ENCODE measurements around the gene PAN3. TPM values are rescaled to one million over a fixed set of nuclear protein-coding genes. Genes with fewer than 3 reads are reported as not detected.

The PAN3 gene
- total and polyA plus RNA-seq, 2 experiments from 2014 or later = 27.4 to 58.2 TPM

GRCh38 chr13:28299916-28300315 is 161.6 kb downstream of the PAN3 start:
- no peak overlapping the region for H2AFZ ChIP-seq
- ATAC-seq (no peak), DNase-seq (ENCODE audit: low spot score) (no peak)
- H3K9me2 ChIP-seq (ENCODE audit: insufficient read depth) = 0 out of 2 replicates have a peak, but pooled peaks cover 5% of the 10 kb centered on the region
- peaks cover 15% of the 10 kb centered on the region for H3K36me3 Mint-ChIP-seq (ENCODE audit: low read depth)
- no peak for TF ChIP-seq ETS1 (IDR thresholded peaks at IDR 0.05)
- TF ChIP-seq EZH2 (IDR thresholded peaks at IDR 0.05; ENCODE audit: low read depth, unreplicated experiment) = no peak
- H3K4me2 ChIP-seq = no peak overlapping the region
- no peaks in the 10 kb centered on the region for H4K20me1 ChIP-seq (replicated peaks; ENCODE audit: insufficient read depth)
- no peaks in the 10 kb centered on the region for H3F3A ChIP-seq (replicated peaks; ENCODE audit: low read depth)
- H3K27me3 ChIP-seq (ENCODE audit: insufficient read depth) = no peaks in the 10 kb centered on the region
- no peak overlapping the region for H3K4me3 ChIP-seq
- no peak overlapping the region for H3K27ac ChIP-seq (ENCODE audit: low read depth)
- H3K4me1 Mint-ChIP-seq = peaks cover 70% of the 10 kb centered on the region
- H3K36me3 ChIP-seq (ENCODE audit: insufficient read depth) = no peaks in the 10 kb centered on the region; the same call in 1 of the 2 replicates
- H3K9me3 Mint-ChIP-seq = no peaks in the 10 kb centered on the region
- no peak overlapping the region for H3K4me3 Mint-ChIP-seq
- H3K27me3 Mint-ChIP-seq (ENCODE audit: insufficient read depth, low read depth, poor library complexity) = peaks cover 20% of the 10 kb centered on the region
- peaks cover 44% of the 10 kb centered on the region for H3K4me1 ChIP-seq (ENCODE audit: insufficient read depth)
- H3K79me2 ChIP-seq (replicated peaks; ENCODE audit: insufficient read depth) = no peaks in the 10 kb centered on the region
- no peak overlapping the region for H3K27ac Mint-ChIP-seq

GRCh38 chr13:28301839-28302238 is 163.5 kb downstream of the PAN3 start:
- H3K4me3 ChIP-seq = no peak overlapping the region
- H3K4me1 ChIP-seq (ENCODE audit: insufficient read depth) = peaks cover 33% of the 10 kb centered on the region
- H3K79me2 ChIP-seq (replicated peaks; ENCODE audit: insufficient read depth) = no peaks in the 10 kb centered on the region
- H2AFZ ChIP-seq = no peak overlapping the region
- Mint-ChIP-seq H3K4me1 (peaks cover 56% of the 10 kb centered on the region), H3K9me3 (no peaks in the 10 kb centered on the region), H3K27me3 (ENCODE audit: insufficient read depth, low read depth, poor library complexity) (peaks cover 12% of the 10 kb centered on the region), H3K27ac (no peak overlapping the region; the same call in 1 of the 2 replicates), H3K4me3 (no peak overlapping the region), H3K36me3 (ENCODE audit: low read depth) (peaks cover 18% of the 10 kb centered on the region)
- H3K4me2 ChIP-seq = no peak overlapping the region
- ATAC-seq (peak; percentile 34), DNase-seq (ENCODE audit: low spot score) (peak; percentile 61)
- H3K9me2 ChIP-seq (ENCODE audit: insufficient read depth) = 0 out of 2 replicates have a peak, but pooled peaks cover 5% of the 10 kb centered on the region
- peak overlapping the region; percentile 72; the same call in 1 of the 2 replicates for H3K27ac ChIP-seq (ENCODE audit: low read depth)
- no peaks in the 10 kb centered on the region for H3F3A ChIP-seq (replicated peaks; ENCODE audit: low read depth)
- no peaks in the 10 kb centered on the region for H4K20me1 ChIP-seq (replicated peaks; ENCODE audit: insufficient read depth)
- no peaks in the 10 kb centered on the region for H3K27me3 ChIP-seq (ENCODE audit: insufficient read depth)
- H3K36me3 ChIP-seq (ENCODE audit: insufficient read depth) = peaks cover 11% of the 10 kb centered on the region; the same call in 1 of the 2 replicates
- no peak for TF ChIP-seq CREB1 (CRISPR knock-in tag; IDR thresholded peaks at IDR 0.05; ENCODE audit: low read depth)
- TF ChIP-seq EZH2 (IDR thresholded peaks at IDR 0.05; ENCODE audit: low read depth, unreplicated experiment) = no peak
- TF ChIP-seq REST (IDR thresholded peaks at IDR 0.05; ENCODE audit: unreplicated experiment) = no peak
- no peak for TF ChIP-seq ZNF331 (CRISPR knock-in tag; IDR thresholded peaks at IDR 0.05; ENCODE audit: low read depth)
- no peak for TF ChIP-seq ZNF114 (CRISPR knock-in tag; IDR thresholded peaks at IDR 0.05)
- no peak for TF ChIP-seq ETS1 (IDR thresholded peaks at IDR 0.05)
- no peak for TF ChIP-seq CTCF (conservative IDR thresholded peaks at IDR 0.05; ENCODE audit: low read depth in 2 of 2)
- no peak for TF ChIP-seq EZH2phosphoT487 (IDR thresholded peaks at IDR 0.05; ENCODE audit: unreplicated experiment)
- TF ChIP-seq POLR2AphosphoS5 (IDR thresholded peaks at IDR 0.05; ENCODE audit: low read depth) = no peak
- no peak for TF ChIP-seq STAT1 (IDR thresholded peaks at IDR 0.05; ENCODE audit: unreplicated experiment)
- TF ChIP-seq JUNB (IDR thresholded peaks at IDR 0.05; ENCODE audit: unreplicated experiment) = no peak

All from GM23338 (cell line).